Erythroblast (primary cell): Measurements from ENCODE around the gene HS6ST1.

Experiments
- GATA1 ChIP-seq: IDR thresholded peaks from 2 replicates; pipeline ENCODE4 v1.6.1; 2011; ENCODE audit warnings: low read depth, mild to moderate bottlenecking, control low read depth, low read length, moderate library complexity
- POLR2A ChIP-seq: IDR thresholded peaks from 2 replicates; pipeline ENCODE4 v1.6.1; 2011; ENCODE audit warnings: mild to moderate bottlenecking, low read length

DNA sequence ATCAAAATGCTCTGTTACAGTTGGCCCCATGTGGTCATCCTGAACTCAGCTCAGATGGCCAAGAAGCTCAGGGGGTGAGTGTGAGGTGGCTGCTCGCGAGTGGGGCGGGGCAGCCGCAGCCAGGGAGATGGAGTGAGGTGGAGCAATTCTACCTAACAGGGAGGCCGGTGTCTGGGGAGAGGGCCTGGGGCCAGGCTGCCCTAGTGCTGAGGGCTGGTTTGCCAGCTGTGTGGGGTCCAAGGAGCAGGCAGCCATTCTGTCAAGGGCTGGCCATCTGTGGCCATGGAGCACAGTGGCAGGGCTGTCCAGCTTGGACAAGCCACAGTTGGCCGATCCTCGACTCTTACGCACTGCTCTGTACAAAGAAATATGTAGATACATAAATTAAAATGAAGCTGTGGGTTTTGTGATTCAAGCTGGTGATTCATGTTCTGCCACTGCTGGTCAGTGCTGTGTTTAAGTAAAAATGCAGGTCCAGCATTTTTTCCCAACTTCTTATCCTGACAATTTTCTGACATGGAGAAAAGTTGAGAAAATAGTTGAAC lies 82.1 kb downstream of the HS6ST1 start:
- TF ChIP-seq POLR2A, result no peak
- no peak for TF ChIP-seq GATA1
